Measurements from ENCODE around the gene CCSER1.

DNA sequence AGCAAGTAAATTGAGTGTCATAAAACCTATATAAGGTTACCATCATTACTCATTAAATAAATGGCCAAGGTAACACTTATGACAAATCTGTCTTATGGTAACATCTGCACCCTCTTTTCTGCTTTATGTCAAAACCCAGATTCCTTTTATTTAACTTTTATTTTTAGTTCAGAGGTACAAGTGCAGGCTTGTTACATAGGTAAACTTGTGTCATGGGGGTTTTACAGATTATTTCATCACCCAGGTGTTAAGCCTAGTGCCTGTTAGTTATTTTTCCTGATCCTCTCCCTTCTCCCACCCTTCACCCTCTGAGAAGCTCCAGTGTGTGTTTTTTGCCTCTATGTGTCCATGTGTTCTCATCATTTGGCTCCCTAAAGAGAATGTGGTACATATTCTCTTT, 930.7 kb downstream of the CCSER1 start:
- TF ChIP-seq, protein P1, sequence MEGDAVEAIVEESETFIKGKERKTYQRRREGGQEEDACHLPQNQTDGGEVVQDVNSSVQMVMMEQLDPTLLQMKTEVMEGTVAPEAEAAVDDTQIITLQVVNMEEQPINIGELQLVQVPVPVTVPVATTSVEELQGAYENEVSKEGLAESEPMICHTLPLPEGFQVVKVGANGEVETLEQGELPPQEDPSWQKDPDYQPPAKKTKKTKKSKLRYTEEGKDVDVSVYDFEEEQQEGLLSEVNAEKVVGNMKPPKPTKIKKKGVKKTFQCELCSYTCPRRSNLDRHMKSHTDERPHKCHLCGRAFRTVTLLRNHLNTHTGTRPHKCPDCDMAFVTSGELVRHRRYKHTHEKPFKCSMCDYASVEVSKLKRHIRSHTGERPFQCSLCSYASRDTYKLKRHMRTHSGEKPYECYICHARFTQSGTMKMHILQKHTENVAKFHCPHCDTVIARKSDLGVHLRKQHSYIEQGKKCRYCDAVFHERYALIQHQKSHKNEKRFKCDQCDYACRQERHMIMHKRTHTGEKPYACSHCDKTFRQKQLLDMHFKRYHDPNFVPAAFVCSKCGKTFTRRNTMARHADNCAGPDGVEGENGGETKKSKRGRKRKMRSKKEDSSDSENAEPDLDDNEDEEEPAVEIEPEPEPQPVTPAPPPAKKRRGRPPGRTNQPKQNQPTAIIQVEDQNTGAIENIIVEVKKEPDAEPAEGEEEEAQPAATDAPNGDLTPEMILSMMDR (IDR thresholded peaks at IDR 0.05) = no peak
- TF ChIP-seq POLR2AphosphoS5 (IDR thresholded peaks at IDR 0.05) = no peak
